Kidney glomerular epithelial cell (primary cell): ENCODE results near the gene DOP1B.
A peak's percentile ranks its signal among the peaks of the same experiment; 100 is the strongest.
"Not testable (repeated sequence)": the region's sequence is repeated elsewhere in the genome, so short reads cannot be mapped to it uniquely, and the experiment has no call there.

Experiments
- DNase-seq: peaks from one replicate; lab custom pipeline; 2025; lab: John Stamatoyannopoulos, UW

The DOP1B gene

DNA sequence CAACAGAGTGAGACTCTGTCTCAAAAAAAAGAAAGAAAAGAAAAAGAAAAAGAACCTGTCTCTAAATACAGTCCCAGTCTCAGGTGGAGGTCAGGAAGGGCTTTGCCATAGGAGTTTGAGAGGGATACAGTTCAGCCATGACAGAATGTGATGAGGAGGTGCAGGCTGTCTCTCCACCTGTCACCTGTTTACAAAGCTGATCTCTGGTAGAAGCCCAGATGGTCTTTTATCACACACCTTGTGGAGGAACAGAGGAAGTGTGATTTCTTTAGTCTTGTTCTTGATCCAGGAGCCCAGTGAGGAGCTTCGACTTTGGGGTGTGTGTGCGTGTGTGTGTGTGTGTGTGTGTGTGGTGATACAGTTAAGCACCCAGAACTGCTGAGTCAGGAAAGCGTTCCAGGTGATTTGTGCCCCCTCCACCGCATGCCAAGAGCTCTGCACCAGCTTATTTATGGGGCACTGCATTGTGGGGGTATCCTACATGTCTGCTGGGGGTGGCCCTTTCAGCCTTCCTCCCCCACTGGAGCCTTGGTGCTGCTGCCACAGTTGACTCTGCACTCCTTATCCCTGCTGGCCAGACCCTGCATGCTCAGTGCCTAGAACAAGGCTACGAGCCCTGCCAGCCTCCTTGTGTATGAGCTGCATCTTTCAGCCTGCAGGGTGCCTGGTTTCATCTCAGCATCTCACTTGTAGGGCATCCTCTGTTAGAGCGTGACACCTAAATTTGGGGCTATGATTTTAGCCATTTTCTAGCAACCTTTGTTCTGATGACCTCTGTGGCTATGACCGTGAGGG, 19.3 kb downstream of the DOP1B start:
- no peak for DNase-seq

- DNase-seq: no peak
Measured at GRCh38 chr21:36178349-36178748, 21.7 kb downstream of the DOP1B start.

DNA sequence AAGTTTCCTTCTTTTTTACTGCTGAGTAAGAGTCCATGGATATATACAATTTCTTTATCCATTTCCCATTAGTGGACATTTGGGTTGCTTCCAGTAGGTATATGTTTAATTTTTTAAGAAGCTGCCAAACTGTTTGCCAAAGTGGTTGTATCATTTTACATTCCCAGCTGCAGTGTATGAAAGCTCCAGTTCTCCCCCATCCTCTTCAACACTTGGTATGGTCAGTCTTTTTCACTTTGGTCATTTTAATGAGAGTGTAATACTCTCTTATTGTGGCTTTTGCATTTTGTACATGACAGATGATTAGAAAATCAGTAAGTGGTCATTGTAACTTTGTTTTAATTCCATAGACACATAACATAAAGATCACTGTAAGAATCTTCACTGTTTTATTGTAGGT, 22.5 kb downstream of the DOP1B start:
- no peak for DNase-seq

DNA sequence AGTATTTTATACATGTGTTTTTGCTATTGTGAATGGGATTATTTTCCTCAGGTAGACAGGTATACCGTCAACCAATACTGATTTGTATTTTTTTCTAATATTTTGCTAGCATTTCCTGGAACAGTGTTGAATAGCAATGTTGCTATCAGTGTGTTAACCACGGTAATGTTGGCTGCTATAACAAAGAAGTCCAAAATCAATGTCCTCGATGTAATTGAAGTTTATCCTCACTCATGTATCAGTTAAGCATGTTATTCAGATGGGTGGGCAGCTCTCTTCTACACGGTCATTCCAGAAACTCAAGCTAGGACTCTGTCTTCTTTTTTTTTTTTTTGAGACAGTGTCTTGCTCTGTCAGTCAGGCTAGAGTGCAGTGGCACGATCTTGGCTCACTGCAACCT, 24.3 kb downstream of the DOP1B start:
- DNase-seq: no peak

DNA sequence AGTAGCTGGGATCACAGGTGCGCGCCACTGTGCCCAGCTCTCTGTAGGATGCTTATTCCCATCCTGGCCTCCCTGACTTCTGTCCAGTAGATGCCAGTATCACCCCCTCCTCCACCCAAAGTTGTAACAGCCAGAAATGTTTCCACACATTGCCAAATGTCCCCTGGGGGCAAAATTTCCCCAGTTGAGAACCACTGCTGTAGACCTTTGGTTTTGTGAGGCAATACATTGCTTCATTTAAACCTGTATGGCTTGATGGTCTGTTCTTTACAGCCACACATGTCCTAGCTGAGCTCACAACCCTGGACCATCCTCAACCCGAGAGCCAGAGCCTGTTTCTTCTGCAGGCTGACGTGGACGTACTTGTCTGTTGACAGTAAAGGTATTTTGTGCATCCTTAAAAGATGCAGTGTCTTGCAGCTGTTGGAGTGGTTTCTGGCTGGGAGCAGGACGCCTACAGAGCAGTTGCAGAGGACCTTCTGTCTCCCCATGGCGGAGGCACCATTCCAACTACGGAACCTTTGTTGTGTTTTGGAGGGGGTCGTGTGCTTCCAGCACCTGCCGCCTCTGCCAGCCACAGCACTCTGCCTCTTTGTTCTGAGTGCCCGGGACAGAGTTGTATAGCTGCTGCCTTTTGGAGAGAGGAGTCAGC, 26.6 kb downstream of the DOP1B start:
- no peak for DNase-seq

- DNase-seq: no peak
Measured at GRCh38 chr21:36184545-36184944, 27.9 kb downstream of the DOP1B start.

DNA sequence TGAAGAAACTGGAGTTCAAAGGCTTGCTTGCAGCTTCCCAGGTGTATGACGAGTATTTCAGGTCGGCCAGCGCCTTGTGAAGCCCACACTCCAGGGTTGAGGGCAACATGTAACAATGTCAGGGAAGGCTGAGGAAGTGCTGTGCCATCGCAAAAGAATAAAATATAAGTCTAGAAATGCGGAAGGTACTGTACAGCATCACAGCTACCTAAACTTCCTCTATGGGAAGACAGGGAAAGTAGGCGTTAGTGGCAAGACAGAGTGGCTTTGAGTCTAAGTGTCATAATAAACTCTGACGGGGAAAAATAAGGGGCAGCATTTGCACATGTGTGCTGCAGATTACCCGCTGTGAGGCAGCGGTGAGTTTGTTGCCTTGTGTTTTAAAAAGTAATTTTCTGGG, 28.9 kb downstream of the DOP1B start:
- no peak for DNase-seq

GRCh38 chr21:36186081-36186480, 29.5 kb downstream of the DOP1B start:
- DNase-seq: no peak

GRCh38 chr21:36186506-36187399, 30.1 kb downstream of the DOP1B start:
- no peak for DNase-seq

DNA sequence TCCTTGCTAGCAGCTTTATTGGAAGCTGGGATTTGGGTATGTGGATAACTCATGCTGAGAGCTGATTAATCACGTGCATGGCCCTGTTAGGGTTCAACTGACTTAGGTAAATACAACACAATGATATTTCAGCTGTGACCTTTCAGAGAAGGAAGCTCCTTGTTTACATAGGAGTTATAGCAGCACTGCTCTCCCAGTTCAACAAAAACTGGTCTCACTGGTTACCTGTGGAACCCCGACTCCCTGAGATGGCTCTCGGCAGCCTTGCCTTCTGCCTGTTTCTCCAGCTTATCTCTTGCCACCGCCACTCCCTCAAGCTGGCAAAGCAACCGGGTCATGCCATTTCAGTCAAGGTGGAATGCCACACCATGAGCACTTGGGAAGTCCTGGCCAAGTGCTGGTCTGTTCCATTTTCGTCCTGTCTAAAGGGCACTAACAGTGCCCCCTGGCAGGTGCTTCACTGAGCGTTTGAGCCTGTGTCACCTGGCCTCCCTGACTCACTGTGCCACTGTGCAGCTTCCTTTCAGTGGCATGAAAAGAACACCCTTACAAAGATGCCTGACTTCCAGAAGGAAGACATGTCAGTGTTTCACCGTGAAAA, 31.6 kb downstream of the DOP1B start:
- no peak for DNase-seq

GRCh38 chr21:36188937-36189336, 32.3 kb downstream of the DOP1B start:
- no peak for DNase-seq

- no peak for DNase-seq
Measured at GRCh38 chr21:36190736-36191135, 34.1 kb downstream of the DOP1B start.

DNA sequence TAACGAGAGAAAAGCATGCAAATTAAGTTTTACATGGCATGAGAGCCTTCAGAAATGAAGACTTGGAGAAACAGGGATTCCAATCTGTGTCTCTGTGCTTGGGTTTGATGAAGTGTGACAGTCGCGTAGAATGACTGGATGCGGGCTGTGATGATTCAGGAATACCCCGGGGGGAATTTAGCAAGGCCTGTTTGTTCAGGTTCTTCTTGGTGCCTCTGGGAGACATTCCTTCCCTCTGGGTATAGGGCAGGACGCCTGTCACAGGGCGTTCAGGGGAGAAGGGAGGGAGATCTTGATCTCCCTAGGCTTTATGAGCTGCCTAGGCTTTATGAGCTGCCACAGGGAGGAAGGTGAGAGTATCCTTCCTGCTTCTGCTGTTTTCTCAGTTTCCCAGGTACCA, 36.6 kb downstream of the DOP1B start:
- peak; percentile 87 for DNase-seq

DNA sequence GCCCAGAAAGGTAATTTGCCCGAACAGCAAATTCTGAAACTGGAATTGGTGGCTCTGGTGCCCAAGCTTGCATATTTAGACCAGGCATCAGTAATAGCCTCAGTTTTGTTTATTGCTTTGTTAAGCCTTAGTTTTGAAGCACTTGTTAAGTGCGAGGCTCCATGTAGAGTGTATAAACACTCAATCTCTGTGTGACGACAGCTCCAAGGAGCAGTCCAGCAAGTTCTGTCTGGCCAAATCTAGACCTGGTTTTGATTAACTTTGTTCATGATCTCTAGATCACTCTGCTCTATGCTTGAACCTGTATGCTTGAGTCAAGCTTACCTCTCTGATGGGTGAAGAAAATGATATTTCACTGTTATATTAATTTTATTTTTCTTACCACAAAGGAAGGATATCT, 37.4 kb downstream of the DOP1B start:
- DNase-seq: no peak

GRCh38 chr21:36195613-36196012, 39.0 kb downstream of the DOP1B start:
- no peak for DNase-seq

DNA sequence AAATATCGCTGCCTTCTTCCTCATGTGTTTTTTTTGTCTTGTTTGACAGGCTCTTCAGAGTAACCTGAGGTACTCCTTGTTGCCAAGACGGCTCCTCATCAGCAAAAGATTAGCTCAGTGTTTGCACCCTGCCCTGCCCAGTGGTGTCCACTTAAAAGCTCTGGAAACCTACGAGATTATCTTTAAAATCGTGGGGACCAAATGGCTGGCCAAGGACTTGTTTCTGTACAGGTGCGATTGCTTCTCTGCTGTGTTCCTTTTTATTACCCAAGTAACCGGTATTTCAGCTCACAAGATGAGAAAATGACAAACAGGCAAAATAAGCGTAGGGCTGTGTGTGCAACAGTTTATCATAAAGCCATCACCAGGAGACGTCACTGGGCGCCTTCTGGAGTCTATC, 42.4 kb downstream of the DOP1B start:
- no peak for DNase-seq

DNA sequence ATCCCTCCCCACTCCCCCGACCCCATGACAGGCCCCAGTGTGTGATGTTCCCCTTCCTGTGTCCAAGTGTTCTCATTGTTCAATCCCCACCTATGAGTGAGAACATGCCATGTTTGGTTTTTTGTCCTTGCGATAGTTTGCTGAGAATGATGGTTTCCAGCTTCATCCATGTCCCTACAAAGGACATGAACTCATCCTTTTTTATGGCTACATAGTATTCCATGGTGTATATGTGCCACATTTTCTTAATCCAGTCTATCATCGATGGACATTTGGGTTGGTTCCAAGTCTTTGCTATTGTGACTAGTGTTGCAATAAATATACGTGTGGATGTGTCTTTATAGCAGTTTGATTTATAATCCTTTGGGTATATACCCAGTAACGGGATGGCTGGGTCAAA, 43.0 kb downstream of the DOP1B start:
- DNase-seq: not testable (repeated sequence)

DNA sequence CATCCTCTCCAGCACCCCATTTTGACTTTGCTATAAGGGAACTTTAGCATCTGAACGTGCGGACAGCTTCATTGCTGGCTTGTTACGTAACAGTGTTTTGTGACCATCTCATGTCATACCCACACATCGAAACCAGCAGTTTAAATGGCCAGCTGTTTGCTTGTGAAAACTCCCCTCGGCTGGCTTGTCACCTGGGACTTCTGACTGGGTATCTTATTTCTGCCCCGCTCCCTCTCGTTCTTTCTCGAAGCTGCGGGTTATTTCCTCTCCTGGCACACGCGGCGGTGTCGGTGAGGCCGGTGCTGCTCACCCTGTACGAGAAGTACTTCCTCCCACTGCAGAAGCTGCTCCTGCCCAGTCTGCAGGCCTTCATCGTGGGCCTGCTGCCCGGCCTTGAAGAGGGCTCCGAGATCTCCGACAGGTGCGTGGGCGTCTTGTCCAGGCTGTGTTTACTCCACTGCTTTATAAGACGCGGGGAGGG, 43.5 kb downstream of the DOP1B start:
- DNase-seq: no peak

DNA sequence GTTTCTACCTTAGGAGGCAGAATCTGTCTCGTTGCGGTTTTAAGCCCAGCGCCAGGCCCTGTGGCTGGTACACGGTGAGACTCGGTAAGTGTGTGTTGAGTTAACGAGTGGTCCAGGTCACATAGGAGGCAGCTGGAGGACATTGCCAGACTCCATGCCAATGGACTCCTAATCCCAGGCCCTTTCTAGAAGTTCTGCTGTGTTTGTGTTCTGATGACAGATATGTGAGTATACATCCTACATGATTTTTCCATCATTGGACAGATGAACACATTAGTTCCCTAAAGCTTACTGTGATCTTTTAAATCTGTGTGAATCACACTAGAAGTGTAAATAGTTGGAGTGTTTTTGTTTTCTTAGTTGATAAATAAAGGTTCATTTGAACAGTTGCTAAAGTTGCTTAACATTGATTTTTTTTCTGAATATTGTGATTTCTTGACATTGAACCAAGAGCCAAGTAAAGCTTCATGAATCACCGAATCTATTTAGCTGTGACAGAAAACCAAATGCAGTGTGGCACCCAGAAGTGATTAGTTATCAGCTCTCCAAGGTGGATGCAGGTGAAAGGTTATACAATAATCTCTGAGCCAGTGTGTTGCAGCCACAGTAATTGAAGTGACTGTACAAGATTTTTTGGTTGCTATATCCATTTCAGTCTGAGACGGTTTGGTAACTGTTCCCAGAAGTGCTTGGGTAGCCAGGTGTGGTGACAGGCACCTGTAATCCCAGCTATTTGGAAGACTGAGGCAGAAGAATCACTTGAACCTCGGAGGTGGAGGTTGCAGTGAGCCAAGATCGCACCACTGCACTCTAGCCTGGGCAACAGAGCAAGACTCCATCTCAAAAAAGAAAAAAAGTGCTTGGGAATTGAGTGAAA, 46.3 kb downstream of the DOP1B start:
- no peak for DNase-seq

DNA sequence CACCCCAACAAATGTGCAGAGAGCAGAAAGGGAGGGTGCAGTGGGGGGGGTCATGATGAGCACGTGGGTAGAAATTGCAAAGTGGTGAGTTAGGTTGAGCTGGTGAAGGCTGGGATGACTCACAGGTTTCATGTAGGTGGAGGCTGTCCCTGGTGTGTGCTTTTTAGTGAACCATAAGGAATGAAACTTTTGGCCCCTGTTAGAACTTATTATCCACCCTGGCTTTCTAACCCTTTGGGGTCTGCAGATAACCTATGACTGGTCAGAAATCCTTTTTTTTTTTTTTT, 46.9 kb downstream of the DOP1B start:
- peak; percentile 90 for DNase-seq

DNA sequence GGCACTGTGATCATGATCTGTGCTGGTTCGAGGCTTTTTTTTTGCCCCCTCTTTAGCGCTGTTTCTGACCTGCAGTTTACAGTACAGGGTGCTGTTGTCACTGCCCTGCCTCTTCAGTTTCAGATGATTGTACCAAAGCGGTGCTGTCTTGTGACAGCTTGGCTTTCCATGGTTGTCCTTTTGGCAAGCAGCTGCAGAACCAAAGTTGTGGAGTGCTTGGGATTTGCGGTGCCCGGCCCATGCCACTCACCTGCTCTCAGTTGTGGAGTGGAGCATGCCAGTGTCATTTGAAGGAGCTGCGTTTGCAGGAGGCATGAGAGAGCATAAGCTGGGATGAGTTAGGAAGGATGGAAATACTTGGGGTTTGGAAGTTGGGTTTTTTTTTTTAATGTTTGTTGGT, 48.4 kb downstream of the DOP1B start:
- DNase-seq: no peak
